NCI-H128 (cell line): ENCODE measurements around the gene PRRC2C.

Source experiments
- DNase-seq: peaks from one replicate; lab custom pipeline; 2025; ENCODE audit not compliant: unreplicated experiment; lab: John Stamatoyannopoulos, UW

The PRRC2C gene

DNA sequence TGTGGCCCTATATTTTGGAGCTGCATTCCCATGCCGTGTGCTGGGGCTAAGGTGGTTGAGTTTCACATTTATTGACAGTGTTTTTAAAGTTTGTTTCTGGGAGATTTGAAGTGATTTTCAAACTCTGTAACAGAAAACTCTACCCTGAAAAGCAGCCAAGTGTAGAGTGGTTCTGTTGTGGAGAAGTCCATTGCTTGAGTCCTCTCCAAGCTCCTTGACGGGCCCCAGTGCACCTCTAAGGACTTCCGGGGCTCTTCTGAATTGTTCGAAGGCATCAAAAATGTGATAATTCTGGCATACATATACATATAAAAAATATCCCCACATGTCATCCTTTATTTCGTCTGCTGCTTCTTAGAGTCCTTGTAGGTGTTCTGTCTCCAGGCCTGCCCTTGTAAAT is 141.7 kb downstream of the PRRC2C start:
- DNase-seq, result no peak

- DNase-seq, result no peak
Observed at GRCh38 chr1:171628225-171628624, 142.9 kb downstream of the PRRC2C start.

DNA sequence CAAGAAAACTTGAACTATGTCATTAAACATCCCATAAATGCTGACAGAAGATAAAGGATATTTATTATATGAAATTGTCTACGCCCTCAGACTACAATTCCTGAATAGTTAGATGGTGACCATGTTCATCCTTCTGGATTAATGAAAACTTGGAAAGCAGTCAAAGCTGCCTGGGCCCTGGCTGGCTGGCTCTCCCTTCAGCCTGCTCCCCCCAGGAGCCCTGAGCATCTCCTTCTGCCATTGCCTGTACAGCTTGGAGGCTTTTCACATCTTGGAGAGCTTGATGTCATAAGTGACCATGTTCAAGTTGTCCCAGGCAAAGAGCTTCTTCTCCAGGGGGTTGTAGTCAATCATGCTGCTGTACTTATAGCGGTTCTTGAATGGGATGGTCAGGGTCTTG is 150.3 kb downstream of the PRRC2C start:
- DNase-seq, result no peak

DNA sequence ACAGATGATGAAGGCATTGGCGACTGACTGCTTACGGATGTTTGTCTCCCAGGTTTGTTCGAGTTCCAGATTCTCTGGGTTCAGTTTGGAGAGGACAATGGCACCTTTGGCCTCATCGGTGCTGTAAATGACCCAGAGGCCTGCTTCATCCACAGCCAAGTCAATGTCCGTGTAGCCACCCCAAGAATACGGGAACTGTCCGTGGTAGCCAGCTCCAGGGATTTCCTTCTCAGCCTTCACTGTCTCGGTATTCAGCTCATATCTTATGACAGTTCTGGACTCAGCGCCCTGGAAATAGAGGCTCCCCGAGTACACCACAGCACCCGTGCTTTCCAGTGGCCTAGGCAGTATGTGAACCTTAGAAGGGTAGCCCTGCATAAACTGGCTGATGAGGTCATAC is 150.8 kb downstream of the PRRC2C start:
- no peak for DNase-seq

DNA sequence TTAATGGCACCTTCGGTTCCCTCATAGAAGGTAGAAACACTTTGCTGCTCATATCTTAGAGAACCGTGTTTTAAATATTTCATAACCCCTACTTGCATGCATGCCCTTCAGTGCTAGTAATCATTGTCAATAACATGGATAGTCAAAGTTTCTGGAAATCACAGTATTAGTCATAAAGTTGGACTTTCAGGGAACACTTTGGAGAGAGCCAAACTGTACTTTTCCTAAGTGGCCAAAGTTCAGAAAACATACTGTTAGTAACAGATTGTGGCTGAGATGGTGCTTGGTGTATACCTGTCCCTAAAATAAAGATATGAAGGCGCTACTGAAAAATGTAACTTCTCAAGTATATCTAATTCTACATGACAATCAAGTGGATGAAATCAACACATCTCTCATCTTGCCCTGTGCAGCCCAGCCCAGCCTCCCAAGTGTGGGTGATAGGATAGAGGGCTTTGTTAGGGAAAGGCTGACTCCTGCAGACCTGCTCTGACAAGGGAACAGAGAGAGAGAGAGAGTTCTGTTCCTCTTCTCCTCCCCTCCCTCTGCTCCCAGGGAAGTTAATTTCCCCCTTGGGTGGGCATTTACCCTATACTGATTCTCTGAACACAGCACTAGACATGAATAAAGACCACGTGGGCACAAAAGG is 152.7 kb downstream of the PRRC2C start:
- DNase-seq, result no peak

DNA sequence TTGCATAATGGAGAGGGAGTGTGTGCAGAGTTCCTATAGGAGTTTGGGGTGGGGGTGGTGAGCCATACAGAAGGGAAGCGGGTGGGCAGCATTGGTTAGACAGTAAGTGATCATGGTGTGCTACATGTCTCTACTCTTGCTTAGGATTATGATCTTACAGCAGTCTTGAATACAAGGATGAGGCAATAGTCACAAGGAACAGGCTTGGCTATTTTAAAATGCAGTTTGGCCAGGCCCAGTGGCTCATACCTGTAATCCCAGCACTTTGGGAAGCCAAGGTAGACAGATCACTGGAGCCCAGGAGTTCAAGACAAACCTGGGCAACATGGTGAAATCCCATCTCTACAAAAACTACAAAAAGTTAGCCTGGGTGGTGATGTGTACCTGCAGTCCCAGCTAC is 154.9 kb downstream of the PRRC2C start:
- DNase-seq, result no peak

- DNase-seq, result no peak
Observed at GRCh38 chr1:171641076-171641864, 155.9 kb downstream of the PRRC2C start.

- DNase-seq, result no peak
Observed at GRCh38 chr1:171642197-171642596, 156.9 kb downstream of the PRRC2C start.
